ENCODE results near the gene MSX2. TPM values are rescaled to one million over a fixed set of nuclear protein-coding genes. Genes with fewer than 3 reads are reported as not detected.

Gene MSX2
- total and polyA plus RNA-seq, 2 experiments from 2014 or later, result 0.17 to 0.47 TPM

- Mint-ChIP-seq H3K4me3 (no peak overlapping the region), H3K9me3 (no peaks in the 10 kb centered on the region; the same call in 1 of the 3 replicates), H3K4me1 (no peaks in the 10 kb centered on the region; the same call in 2 of the 3 replicates), H3K27ac (no peak overlapping the region), H3K27me3 (ENCODE audit: insufficient read depth, low read depth, poor library complexity) (peaks cover 3% of the 10 kb centered on the region), H3K36me3 (ENCODE audit: low read depth) (no peaks in the 10 kb centered on the region)
- Histone ChIP-seq H2AFZ (no peak overlapping the region), H4K20me1 (replicated peaks; ENCODE audit: insufficient read depth) (no peaks in the 10 kb centered on the region), H3K79me2 (replicated peaks; ENCODE audit: insufficient read depth) (no peaks in the 10 kb centered on the region), H3K4me3 (no peak overlapping the region), H3K4me1 (ENCODE audit: insufficient read depth) (no peaks in the 10 kb centered on the region; the same call in 1 of the 2 replicates), H3F3A (replicated peaks; ENCODE audit: low read depth) (no peaks in the 10 kb centered on the region), H3K36me3 (ENCODE audit: insufficient read depth) (no peaks in the 10 kb centered on the region), H3K9me2 (ENCODE audit: insufficient read depth) (no peaks in the 10 kb centered on the region), H3K4me2 (no peak overlapping the region), H3K27me3 (ENCODE audit: insufficient read depth) (no peaks in the 10 kb centered on the region), H3K27ac (ENCODE audit: low read depth) (no peak overlapping the region)
- DNase-seq (ENCODE audit: low spot score), result no peak
- no peak for TF ChIP-seq NANOG (IDR thresholded peaks at IDR 0.05; ENCODE audit: borderline replicate concordance)
- no peak for TF ChIP-seq JUNB (IDR thresholded peaks at IDR 0.05; ENCODE audit: unreplicated experiment)
- TF ChIP-seq POLR2AphosphoS5 (IDR thresholded peaks at IDR 0.05; ENCODE audit: low read depth), result no peak
- no peak for TF ChIP-seq EZH2 (IDR thresholded peaks at IDR 0.05; ENCODE audit: low read depth, unreplicated experiment)
- TF ChIP-seq ZNF114 (CRISPR knock-in tag; IDR thresholded peaks at IDR 0.05), result no peak
- no peak for TF ChIP-seq ZNF331 (CRISPR knock-in tag; IDR thresholded peaks at IDR 0.05; ENCODE audit: low read depth)
- no peak for TF ChIP-seq CREB1 (CRISPR knock-in tag; IDR thresholded peaks at IDR 0.05; ENCODE audit: low read depth)
- TF ChIP-seq CTCF (conservative IDR thresholded peaks at IDR 0.05; ENCODE audit: low read depth in 2 of 2), result no peak
- TF ChIP-seq REST (IDR thresholded peaks at IDR 0.05; ENCODE audit: unreplicated experiment), result no peak
- no peak for TF ChIP-seq ETS1 (IDR thresholded peaks at IDR 0.05)
- TF ChIP-seq ZNF462 (CRISPR knock-in tag; IDR thresholded peaks at IDR 0.05), result no peak
- TF ChIP-seq STAT1 (IDR thresholded peaks at IDR 0.05; ENCODE audit: unreplicated experiment), result no peak
- no peak for TF ChIP-seq EZH2phosphoT487 (IDR thresholded peaks at IDR 0.05; ENCODE audit: unreplicated experiment)
- ATAC-seq, result no peak
These were observed 46.3 kb upstream of the MSX2 start for GRCh38 chr5:174678107-174678506.
